GM19240 (cell line): ENCODE results near the gene CORO6.

ENCODE experiments used
- DNase-seq: peaks from one replicate; pipeline ENCODE4 v3.0.0; 2011; ENCODE audit warnings: low spot score; ENCODE audit not compliant: insufficient read length

The CORO6 gene

GRCh38 chr17:29567304-29567553 lies 55.5 kb downstream of the CORO6 start:
- DNase-seq: no peak

GRCh38 chr17:29566473-29567303 lies 56.0 kb downstream of the CORO6 start, which contains the start of gene ABHD15:
TSS of gene ABHD15 (minus strand) at chr17:29567037. CDS start at chr17:29566966, 71 bp downstream.
- DNase-seq: no peak

GRCh38 chr17:29565643-29566472 lies 56.9 kb downstream of the CORO6 start:
- no peak for DNase-seq
